IPS DF 19.7 (cell line): ENCODE measurements around the gene EIF4E2.

Source experiments
- DNase-seq: peaks from one replicate; pipeline ENCODE4 v3.0.0-alpha.2; 2013; ENCODE audit warnings: low read depth, low spot score

The EIF4E2 gene

GRCh38 chr2:232597362-232598079, 47.0 kb downstream of the EIF4E2 start:
- DNase-seq, result no peak

- no peak for DNase-seq
These were observed 47.8 kb downstream of the EIF4E2 start for GRCh38 chr2:232598293-232598692.

- DNase-seq, result no peak
These were observed 49.7 kb downstream of the EIF4E2 start for GRCh38 chr2:232600053-232600773.

GRCh38 chr2:232603283-232603682, 52.8 kb downstream of the EIF4E2 start:
- DNase-seq, result no peak

GRCh38 chr2:232604535-232604934, 54.0 kb downstream of the EIF4E2 start:
- DNase-seq, result no peak

GRCh38 chr2:232607011-232607410, 56.5 kb downstream of the EIF4E2 start:
- no peak for DNase-seq

GRCh38 chr2:232609607-232610006, 59.1 kb downstream of the EIF4E2 start:
- DNase-seq, result no peak

GRCh38 chr2:232610081-232610480, 59.6 kb downstream of the EIF4E2 start:
- no peak for DNase-seq

- DNase-seq, result no peak
These were observed 60.6 kb downstream of the EIF4E2 start for GRCh38 chr2:232611061-232611460.

GRCh38 chr2:232611559-232612218, 61.2 kb downstream of the EIF4E2 start:
- no peak for DNase-seq

GRCh38 chr2:232613538-232614134, 63.1 kb downstream of the EIF4E2 start:
- DNase-seq, result no peak

GRCh38 chr2:232615339-232615738, 64.8 kb downstream of the EIF4E2 start:
- DNase-seq, result no peak
